HFFc6 (cell line): ENCODE results near the gene CELF4. TPM values are rescaled to one million over a fixed set of nuclear protein-coding genes. Genes with fewer than 3 reads are reported as not detected.

Experiments
- DNase-seq: peaks from one replicate; pipeline ENCODE4 v3.0.0-alpha.2; 2018
- H3K27ac Mint-ChIP-seq: 2 replicates; pipeline ENCODE4 v1.8.0; 2020; ENCODE audit warnings: mild to moderate bottlenecking, mixed read lengths
- H3K27me3 Mint-ChIP-seq: 2 replicates; pipeline ENCODE4 v1.8.0; 2021; ENCODE audit warnings: mild to moderate bottlenecking, moderate library complexity, mixed read lengths; ENCODE audit not compliant: insufficient read depth
- H3K36me3 Mint-ChIP-seq: 2 replicates; pipeline ENCODE4 v1.8.0; 2021; ENCODE audit warnings: low read depth, mixed read lengths
- H3K4me1 Mint-ChIP-seq: 2 replicates; pipeline ENCODE4 v1.8.0; 2020; ENCODE audit warnings: low read depth, mixed read lengths
- H3K4me3 Mint-ChIP-seq: 2 replicates; pipeline ENCODE4 v1.8.0; 2020; ENCODE audit warnings: mild to moderate bottlenecking, moderate library complexity, mixed read lengths
- H3K9me3 Mint-ChIP-seq: 2 replicates; pipeline ENCODE4 v1.8.0; 2020; ENCODE audit warnings: mild to moderate bottlenecking, mixed read lengths
- total RNA-seq, 6 experiments: library from RNA; stranded (reverse); fragmentation: NEBNext Ultra II Directional; extraction: Animal tissue kit (Norgen Biotek cat#: 25700); gene quantifications; 2 replicates in 1 of 6; 3 replicates in 5 of 6; pipeline ENCODE4 v1.2.3, GENCODE V29; 2021
- TF ChIP-seq, protein P1 (sequence below): fragments of 200-600 bp; sonication (generic); IDR thresholded peaks from 2 replicates; pipeline ENCODE4 v1.5.0; 2021; ENCODE audit warnings: antibody characterized with exemption, mild to moderate bottlenecking

The CELF4 gene
- total RNA-seq, 6 experiments from 2014 or later, result not detected

- no peaks in the 10 kb centered on the region for H3K36me3 Mint-ChIP-seq
- H3K27ac Mint-ChIP-seq, result peak overlapping the region; percentile 94
- H3K9me3 Mint-ChIP-seq, result no peaks in the 10 kb centered on the region
- no peak for DNase-seq
- H3K4me3 Mint-ChIP-seq, result peak overlapping the region; percentile 44
- peaks cover 2% of the 10 kb centered on the region; the same call in 1 of the 2 replicates for H3K27me3 Mint-ChIP-seq
- peaks cover 43% of the 10 kb centered on the region for H3K4me1 Mint-ChIP-seq
- TF ChIP-seq, protein P1, sequence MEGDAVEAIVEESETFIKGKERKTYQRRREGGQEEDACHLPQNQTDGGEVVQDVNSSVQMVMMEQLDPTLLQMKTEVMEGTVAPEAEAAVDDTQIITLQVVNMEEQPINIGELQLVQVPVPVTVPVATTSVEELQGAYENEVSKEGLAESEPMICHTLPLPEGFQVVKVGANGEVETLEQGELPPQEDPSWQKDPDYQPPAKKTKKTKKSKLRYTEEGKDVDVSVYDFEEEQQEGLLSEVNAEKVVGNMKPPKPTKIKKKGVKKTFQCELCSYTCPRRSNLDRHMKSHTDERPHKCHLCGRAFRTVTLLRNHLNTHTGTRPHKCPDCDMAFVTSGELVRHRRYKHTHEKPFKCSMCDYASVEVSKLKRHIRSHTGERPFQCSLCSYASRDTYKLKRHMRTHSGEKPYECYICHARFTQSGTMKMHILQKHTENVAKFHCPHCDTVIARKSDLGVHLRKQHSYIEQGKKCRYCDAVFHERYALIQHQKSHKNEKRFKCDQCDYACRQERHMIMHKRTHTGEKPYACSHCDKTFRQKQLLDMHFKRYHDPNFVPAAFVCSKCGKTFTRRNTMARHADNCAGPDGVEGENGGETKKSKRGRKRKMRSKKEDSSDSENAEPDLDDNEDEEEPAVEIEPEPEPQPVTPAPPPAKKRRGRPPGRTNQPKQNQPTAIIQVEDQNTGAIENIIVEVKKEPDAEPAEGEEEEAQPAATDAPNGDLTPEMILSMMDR, result no peak
Measured at GRCh38 chr18:37402735-37403099, 162.9 kb downstream of the CELF4 start.

GRCh38 chr18:37400802-37401201 is 164.8 kb downstream of the CELF4 start:
- Mint-ChIP-seq H3K4me1 (peaks cover 59% of the 10 kb centered on the region), H3K27ac (no peak overlapping the region), H3K36me3 (no peaks in the 10 kb centered on the region), H3K9me3 (no peaks in the 10 kb centered on the region), H3K27me3 (peaks cover 3% of the 10 kb centered on the region; the same call in 1 of the 2 replicates), H3K4me3 (no peak overlapping the region)
- DNase-seq, result no peak
- TF ChIP-seq, protein P1, result no peak

GRCh38 chr18:37398248-37398920 is 167.2 kb downstream of the CELF4 start:
- no peaks in the 10 kb centered on the region for H3K9me3 Mint-ChIP-seq
- TF ChIP-seq, protein P1, result no peak
- H3K4me1 Mint-ChIP-seq, result peaks cover 62% of the 10 kb centered on the region
- no peaks in the 10 kb centered on the region for H3K36me3 Mint-ChIP-seq
- H3K27ac Mint-ChIP-seq, result peak overlapping the region; percentile 81
- peak; percentile 67 for DNase-seq
- H3K27me3 Mint-ChIP-seq, result peaks cover 4% of the 10 kb centered on the region; the same call in 1 of the 2 replicates
- H3K4me3 Mint-ChIP-seq, result peak overlapping the region; percentile 36; the same call in 1 of the 2 replicates

- no peaks in the 10 kb centered on the region for H3K9me3 Mint-ChIP-seq
- no peaks in the 10 kb centered on the region for H3K36me3 Mint-ChIP-seq
- DNase-seq, result no peak
- TF ChIP-seq, protein P1, result no peak
- 0 out of 2 replicates have a peak overlapping the region, but pooled peaks have one; percentile 36 for H3K4me3 Mint-ChIP-seq
- peaks cover 4% of the 10 kb centered on the region; the same call in 1 of the 2 replicates for H3K27me3 Mint-ChIP-seq
- peak overlapping the region; percentile 81 for H3K27ac Mint-ChIP-seq
- H3K4me1 Mint-ChIP-seq, result peaks cover 62% of the 10 kb centered on the region
Measured at GRCh38 chr18:37397814-37398213, 167.8 kb downstream of the CELF4 start.

- Mint-ChIP-seq H3K9me3 (no peaks in the 10 kb centered on the region), H3K36me3 (no peaks in the 10 kb centered on the region), H3K4me1 (peaks cover 62% of the 10 kb centered on the region), H3K27ac (no peak overlapping the region), H3K4me3 (no peak overlapping the region), H3K27me3 (peaks cover 7% of the 10 kb centered on the region)
- TF ChIP-seq, protein P1, result no peak
- DNase-seq, result no peak
Measured at GRCh38 chr18:37396971-37397720, 168.5 kb downstream of the CELF4 start.
